GM11168 (cell line): Measurements from ENCODE around the gene NHSL1.

Source experiments
- in situ Hi-C: fragments of 300-500 bp; cut with MboI; formaldehyde crosslinking; loops from one replicate; pipeline ENCODE4 v1.12.0; 2022; ENCODE audit warnings: low sequenced_read_pairs; ENCODE audit not compliant: unreplicated experiment

The NHSL1 gene

DNA sequence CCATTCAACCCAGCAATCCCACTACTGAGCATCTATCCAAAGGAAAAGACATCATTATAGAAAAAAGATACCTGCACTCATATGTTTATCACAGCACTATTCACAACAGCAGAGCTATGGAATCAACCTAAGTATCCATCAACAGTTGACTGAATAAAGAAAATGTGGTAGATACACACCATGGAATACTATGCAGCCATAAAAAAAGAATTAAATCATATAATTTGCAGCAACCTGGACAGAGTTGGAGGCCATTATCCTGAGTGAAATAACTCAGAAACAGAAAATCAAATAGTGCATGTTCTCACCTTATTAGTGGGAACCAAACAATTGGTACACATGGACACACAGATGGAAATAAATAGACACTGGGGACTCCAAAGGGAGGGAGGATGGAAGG, 23.2 kb downstream of the NHSL1 start:
- in situ Hi-C loops: no loop called here

GRCh38 chr6:138473144-138473543, 26.1 kb downstream of the NHSL1 start:
- in situ Hi-C loops: no loop called here

DNA sequence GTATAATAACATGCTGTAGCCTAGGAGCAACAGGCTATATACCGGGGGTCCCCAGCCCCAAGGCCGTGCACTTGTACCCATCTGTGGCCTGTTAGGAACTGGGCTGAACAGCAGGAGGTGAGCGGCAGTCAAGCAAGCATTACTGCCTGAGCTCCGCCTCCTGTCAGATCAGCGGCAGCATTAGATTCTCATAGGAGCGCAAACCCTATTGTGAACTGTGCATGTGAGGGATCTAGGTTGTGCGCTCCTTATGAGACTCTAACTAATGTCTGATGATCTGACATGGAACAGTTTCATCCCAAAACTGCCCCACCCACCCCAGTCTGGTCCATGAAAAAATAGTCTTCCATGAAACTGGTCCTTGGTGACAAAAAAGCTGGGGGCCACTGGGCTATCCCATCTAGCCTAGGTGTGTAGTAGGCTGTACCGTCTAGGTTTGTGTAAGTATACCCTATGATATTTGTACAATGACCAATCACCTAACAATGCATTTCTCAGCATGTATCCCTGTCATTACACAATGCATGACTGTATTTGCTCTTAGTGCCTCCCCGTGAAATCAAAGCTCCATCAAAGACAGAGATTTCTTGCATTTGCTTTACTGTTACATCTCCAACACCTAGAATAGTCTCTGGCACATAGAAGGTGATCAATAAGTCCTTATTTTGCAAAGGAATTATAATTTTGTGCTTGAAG, 30.8 kb downstream of the NHSL1 start:
- in situ Hi-C loops: no loop called here

DNA sequence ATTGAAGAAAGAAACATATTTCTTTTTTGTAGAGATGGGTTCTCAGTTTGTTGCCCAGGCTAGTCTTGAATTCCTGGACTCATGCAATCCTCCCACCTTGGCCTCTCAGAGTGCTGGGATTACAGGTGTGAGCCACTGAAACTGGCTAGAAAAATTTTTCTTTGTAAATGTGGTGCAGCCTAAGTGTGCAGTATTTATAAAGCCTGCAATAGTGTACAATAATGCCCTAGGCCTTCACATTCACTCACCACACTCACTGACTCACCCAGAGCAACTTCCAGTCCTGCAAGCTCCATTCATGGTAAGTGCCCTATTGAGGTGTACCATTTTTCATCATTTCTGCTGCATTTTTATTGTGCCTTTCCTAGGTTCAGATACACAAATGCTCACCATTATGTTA, 31.4 kb downstream of the NHSL1 start:
- in situ Hi-C loops: no loop called here

DNA sequence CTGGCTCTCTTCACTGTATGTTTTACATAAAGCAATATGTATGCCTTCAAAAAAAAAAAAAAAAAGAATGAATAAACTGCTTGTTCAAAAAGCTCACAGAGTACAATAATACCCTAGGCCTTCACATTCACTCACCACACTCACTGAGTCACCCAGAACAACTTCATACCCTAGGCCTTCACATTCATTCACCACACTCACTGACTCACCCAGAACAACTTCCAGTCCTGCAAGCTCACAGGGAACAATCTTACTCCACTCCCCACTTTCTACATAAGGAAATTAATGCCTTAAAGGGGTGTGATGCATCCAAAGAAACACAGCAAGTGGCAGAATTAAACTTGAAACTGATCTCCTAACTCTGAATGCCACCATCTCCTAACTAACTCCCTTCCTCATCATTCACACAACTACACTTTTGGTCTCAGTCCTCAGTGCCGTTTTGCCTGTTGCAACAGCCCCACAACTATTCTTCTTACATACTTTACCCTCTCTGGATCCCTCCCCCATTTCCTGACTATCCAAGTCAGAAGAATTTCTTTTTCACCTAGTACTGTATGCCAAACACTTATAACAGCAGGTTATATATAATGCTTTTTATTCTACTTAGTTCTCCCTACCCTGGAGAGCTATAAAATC, 34.2 kb downstream of the NHSL1 start:
- in situ Hi-C loops: no loop called here

DNA sequence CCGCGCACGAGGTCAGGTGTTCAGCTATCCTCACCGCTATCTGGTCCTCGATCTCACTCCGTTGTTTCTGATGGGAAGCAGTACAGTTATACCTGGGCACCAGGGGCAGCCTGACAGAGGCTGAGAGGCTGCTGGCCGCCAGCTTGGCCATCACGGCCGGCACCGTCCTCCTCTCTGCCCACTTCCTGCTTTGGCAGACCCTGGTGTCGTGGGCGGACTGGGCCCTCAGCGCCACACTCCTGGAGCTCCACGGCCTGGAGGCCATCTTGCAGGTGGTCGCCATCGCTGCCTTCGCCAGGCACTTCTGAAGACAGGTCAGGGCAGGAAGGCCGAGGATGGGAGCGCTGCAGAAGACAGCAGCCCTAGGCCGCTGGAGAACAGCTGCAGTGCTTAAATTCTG, 35.2 kb downstream of the NHSL1 start:
- in situ Hi-C loops: no loop called here

DNA sequence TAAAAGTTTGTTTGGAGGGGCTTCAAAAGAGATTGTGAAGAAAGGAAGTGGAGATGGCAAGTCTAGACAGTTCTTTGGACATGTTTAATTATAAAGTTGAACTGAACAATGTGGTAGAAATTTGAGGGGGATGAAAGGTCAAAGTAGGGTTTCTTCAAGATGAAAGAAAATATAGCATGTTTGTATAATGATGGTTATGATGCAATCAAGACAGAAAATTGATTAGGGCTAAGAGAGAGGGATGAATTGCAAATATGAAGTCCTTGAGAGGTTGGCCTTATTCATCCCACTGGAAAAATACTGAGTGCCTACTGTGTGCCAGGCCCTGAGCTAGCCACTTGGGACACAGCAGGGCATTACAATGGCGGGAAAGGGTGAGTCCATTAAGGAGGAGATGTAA, 37.6 kb downstream of the NHSL1 start:
- in situ Hi-C loops: no loop called here

DNA sequence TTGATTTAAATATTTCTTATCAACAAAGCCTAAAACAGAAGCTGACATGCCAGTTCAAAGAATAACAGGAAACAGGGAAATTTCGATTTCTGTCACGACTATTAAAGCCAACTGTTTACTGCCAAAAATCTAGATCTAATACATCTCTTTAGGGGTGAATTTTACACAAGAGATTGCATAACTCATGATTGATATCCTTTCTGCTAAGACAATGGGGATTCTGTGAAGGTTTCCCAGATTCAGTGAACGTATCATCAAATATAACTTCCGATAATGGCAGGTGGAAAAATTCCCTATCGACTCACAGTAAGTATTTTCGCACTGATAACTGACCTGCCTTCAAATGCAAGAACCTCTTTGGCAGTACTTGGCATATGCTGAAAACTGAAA, 42.9 kb downstream of the NHSL1 start:
- in situ Hi-C loops: no loop called here

DNA sequence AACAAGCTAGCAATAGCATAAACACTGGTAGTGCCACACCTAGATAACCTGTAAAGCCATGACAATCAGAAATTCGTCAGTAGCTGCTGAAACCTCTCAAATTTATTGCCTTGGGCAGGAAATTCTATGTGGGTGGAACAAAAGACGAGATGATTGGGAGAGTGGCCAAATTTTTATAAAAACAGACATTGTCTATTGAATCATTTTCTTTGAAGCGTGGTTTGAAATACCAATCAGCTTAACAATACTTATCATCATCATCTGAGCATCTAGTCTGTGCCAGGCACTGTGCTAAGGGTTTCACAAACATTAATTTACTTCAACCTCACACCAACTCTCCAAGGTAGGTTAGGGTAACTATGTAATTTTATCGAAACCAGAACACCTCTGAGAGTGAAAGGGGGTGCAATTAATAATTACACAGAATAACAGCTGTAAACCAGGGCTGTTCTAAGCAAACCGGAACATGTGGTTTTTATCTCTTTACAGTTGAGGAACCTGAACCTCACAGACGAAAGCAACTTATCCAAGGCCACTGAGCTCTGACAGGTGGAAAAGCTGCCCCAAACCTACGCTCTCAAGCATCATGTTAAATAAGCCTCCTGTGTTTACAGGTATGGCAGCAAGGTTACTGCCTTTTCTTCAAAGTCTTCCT, 43.4 kb downstream of the NHSL1 start:
- in situ Hi-C loops: no loop called here

- in situ Hi-C loops: no loop called here
Measured at GRCh38 chr6:138454981-138455706, 44.1 kb downstream of the NHSL1 start.

DNA sequence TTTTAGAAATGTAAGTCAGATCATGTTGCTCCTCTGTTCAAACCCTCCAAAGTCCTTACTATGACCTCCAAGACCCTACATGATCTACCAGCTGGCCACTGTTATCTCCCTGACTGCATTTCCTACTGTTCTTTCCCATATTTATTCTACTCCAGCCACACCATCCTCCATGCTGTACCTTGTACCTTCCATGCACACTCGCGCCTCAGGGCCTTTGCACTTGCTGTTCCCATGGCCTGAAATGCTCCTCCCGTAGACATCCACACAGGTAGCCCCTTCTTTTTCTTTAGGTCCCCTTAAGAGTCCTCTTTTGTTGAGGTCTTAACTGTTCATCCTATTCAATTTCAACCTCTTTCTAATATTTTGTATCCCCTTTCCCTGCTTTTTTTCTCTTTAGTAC, 48.3 kb downstream of the NHSL1 start:
- in situ Hi-C loops: no loop called here

DNA sequence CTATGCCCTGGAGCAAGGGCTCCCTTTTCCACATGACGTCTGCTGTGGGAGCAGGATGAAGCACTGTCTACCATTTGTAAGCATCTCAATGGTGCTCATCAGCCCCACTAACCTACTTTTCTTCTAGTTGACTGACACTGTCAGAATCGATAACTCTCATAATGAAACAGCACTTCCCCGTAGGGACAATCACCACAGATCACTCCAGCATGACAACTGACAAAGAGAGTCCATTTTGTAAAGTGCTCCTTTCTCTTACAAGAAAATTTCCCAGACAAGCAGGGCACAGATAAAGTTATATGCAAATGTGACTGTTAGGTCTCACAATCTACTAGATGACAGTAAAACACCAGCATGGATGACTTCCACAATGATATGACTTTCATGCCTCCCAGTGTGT, 48.8 kb downstream of the NHSL1 start:
- in situ Hi-C loops: no loop called here

GRCh38 chr6:138446821-138447220, 52.5 kb downstream of the NHSL1 start:
- in situ Hi-C loops: loop anchor here (25.0 kb wide), 1 partner anchor 315 kb away; the partner anchor contains the start of gene CCDC28A

- in situ Hi-C loops: loop anchor here (25.0 kb wide), 1 partner anchor 318 kb away; the partner anchor contains the start of gene CCDC28A
Measured at GRCh38 chr6:138443979-138444378, 55.3 kb downstream of the NHSL1 start.

DNA sequence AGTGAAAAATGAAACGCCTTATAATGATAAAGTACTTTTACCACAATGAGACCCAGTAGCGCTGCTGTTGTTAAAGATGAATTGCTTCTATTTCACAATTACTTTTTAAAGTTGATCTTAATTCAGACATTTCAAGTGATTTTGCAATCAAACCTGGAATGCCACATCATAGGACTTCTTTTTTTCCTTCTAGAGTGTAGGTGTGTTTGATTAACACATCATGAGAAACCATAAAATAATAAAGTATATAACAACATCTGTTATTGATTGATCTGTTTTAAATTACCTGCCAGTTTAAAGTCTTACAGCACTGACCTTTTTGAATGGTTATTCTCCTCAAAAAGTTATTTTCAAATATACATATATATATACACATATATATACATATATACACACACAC, 56.6 kb downstream of the NHSL1 start:
- in situ Hi-C loops: loop anchor here (25.0 kb wide), 1 partner anchor 320 kb away; the partner anchor contains the start of gene CCDC28A

- in situ Hi-C loops: loop anchor here (25.0 kb wide), 1 partner anchor 320 kb away; the partner anchor contains the start of gene CCDC28A
Measured at GRCh38 chr6:138441965-138442364, 57.3 kb downstream of the NHSL1 start.

DNA sequence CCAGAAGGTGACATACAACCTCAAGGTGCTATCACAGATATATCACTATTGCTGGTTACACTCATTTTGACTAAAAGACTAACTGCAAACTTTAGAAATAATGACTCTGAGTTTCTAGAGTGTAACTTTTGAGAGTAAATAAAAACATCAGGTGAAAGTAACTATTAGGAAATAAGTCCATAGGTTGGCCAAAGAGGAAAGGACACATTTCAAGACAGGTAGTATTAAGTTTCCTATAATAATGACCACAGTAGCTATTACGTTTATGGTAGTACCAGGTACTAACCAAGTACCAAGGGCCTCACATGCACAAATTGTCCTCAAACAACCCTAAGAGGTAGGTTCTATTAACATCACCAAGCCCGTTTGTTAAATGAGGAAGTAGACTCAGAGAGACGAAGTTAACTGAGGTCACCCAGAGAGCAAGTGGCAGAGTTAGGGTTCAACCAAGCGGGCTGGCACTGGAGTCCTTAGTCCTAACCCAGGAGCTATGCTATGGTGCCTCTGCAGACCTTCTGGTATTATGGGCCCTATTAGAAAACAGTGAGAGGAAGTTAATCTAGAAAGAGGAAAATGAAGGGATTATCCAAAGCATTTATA, 58.4 kb downstream of the NHSL1 start:
- in situ Hi-C loops: loop anchor here (25.0 kb wide), 1 partner anchor 321 kb away; the partner anchor contains the start of gene CCDC28A

DNA sequence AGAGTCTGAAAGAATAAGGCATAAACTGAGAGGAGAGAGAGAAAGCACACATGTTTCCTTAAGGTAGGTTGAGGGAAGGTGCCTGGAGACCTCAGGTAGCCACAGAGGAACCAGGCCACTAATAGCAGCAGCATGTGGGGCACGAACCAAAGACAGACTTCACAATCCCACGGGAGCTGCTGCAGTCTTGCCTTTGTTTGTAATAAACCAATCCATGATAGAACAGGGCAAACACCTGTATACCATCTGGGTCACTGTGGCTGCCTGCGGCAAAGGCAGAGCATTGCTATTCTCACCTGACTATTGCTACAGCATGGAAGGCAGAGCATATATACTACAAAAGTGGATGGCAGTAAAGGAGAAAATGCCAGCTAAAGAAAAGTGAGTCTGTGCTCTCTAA, 59.0 kb downstream of the NHSL1 start:
- in situ Hi-C loops: loop anchor here (25.0 kb wide), 1 partner anchor 322 kb away; the partner anchor contains the start of gene CCDC28A

- in situ Hi-C loops: loop anchor here (25.0 kb wide), 1 partner anchor 323 kb away; the partner anchor contains the start of gene CCDC28A
Measured at GRCh38 chr6:138439546-138439945, 59.7 kb downstream of the NHSL1 start.

DNA sequence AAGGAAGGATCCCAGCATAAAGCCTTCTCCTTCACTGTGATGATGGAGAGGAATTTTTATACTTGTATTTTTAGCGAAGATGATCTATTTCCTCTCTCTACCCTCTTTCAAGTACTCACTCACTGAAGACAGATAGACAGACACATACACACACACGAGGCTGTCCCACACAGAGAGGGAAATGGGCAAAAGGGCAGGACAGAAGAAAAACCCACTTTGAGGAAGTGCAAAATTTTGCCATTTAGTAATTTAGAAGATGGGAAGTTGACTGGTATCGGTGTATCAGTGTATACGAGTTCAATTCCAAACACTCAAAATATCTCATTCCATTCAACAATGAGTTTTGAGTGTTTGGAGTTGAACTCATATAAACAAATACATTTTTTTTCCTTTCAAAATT, 64.4 kb downstream of the NHSL1 start:
- in situ Hi-C loops: loop anchor here (5.0 to 25.0 kb wide), 2 partner anchors 77 to 327 kb away; partner anchors contain the start of gene CCDC28A
